Caco-2 (cell line): ENCODE results near the gene NRXN3. TPM values are rescaled to one million over a fixed set of nuclear protein-coding genes. Genes with fewer than 3 reads are reported as not detected.

ENCODE experiments used
- BruUV-seq: library from RNA; stranded (reverse); fragments of 400-500 nt; replicated peaks from 2 replicates; lab custom pipeline; 2021; lab: Mats Ljungman, UMichigan
- CTCF ChIA-PET: fragments of 300-600 bp; sonication (Branson Sonifier 250); formaldehyde crosslinking; loops from one replicate; lab custom pipeline; 2022; ENCODE audit warnings: antibody characterized with exemption; lab: Charles Lee
- POLR2A ChIA-PET: fragments of 300-600 bp; sonication (Branson Sonifier 250); formaldehyde crosslinking; loops from one replicate; lab custom pipeline; 2022; ENCODE audit warnings: antibody characterized with exemption; lab: Charles Lee
- DNase-seq, 2 experiments: peaks; one replicate each; pipeline versions ENCODE4 v3.0.0 to v3.0.0-alpha.2; 2020 to 2022
- H3K27me3 ChIP-seq: replicated peaks from 2 replicates; pipeline ENCODE4 v1.6.0; 2011; ENCODE audit warnings: low read length; ENCODE audit not compliant: control insufficient read depth, insufficient read depth
- H3K36me3 ChIP-seq: 2 replicates; pipeline ENCODE4 v1.5.1; 2011; ENCODE audit warnings: low read length; ENCODE audit not compliant: control insufficient read depth, insufficient read depth
- H3K4me1 ChIP-seq: fragments of 250-450 bp; sonication (Bioruptor Pico); 2 replicates; pipeline ENCODE4 v1.5.1; 2020; ENCODE audit warnings: mild to moderate bottlenecking
- H3K4me3 ChIP-seq: 2 replicates; pipeline ENCODE4 v1.5.1; 2011; ENCODE audit warnings: low read depth, mild to moderate bottlenecking, control low read depth, low read length
- H3K9me3 ChIP-seq: fragments of 250-450 bp; sonication (Bioruptor Pico); 2 replicates; pipeline ENCODE4 v1.5.1; 2020; ENCODE audit warnings: mild to moderate bottlenecking, moderate library complexity
- H3K27ac Mint-ChIP-seq: one replicate; pipeline ENCODE4 v1.8.0; 2022; ENCODE audit warnings: mixed read lengths; ENCODE audit not compliant: unreplicated experiment
- H3K27me3 Mint-ChIP-seq: one replicate; pipeline ENCODE4 v1.8.0; 2022; ENCODE audit warnings: mixed read lengths; ENCODE audit not compliant: insufficient read depth, unreplicated experiment
- H3K36me3 Mint-ChIP-seq: one replicate; pipeline ENCODE4 v1.8.0; 2022; ENCODE audit warnings: mild to moderate bottlenecking, mixed read lengths; ENCODE audit not compliant: insufficient read depth, unreplicated experiment
- H3K4me1 Mint-ChIP-seq: one replicate; pipeline ENCODE4 v1.8.0; 2022; ENCODE audit warnings: low read depth, mixed read lengths; ENCODE audit not compliant: unreplicated experiment
- H3K4me3 Mint-ChIP-seq: one replicate; pipeline ENCODE4 v1.8.0; 2022; ENCODE audit warnings: mild to moderate bottlenecking, moderate library complexity, mixed read lengths; ENCODE audit not compliant: unreplicated experiment
- H3K9me3 Mint-ChIP-seq: one replicate; pipeline ENCODE4 v1.8.0; 2022; ENCODE audit warnings: mixed read lengths; ENCODE audit not compliant: unreplicated experiment
- CTCF ChIP-seq, 2 experiments: fragments of 200-600 bp in 1 of 2; IDR thresholded peaks; 1 replicate in 1 of 2; 2 replicates in 1 of 2; pipeline versions ENCODE4 v1.5.1 to v1.8.0; 2011 to 2022; ENCODE audit warnings: antibody characterized with exemption in 1 of 2, control low read depth in 1 of 2, inconsistent platforms in 1 of 2, low read depth in 1 of 2, low read length in 1 of 2, mild to moderate bottlenecking in 1 of 2, moderate library complexity in 1 of 2; ENCODE audit not compliant: insufficient read depth in 1 of 2, severe bottlenecking in 1 of 2, unreplicated experiment in 1 of 2
- intact Hi-C: fragments of 100-400 bp; cut with micrococcal nuclease; formaldehyde crosslinking; loops from one replicate; pipeline ENCODE4 v1.10.0; 2022; ENCODE audit not compliant: unreplicated experiment
- total RNA-seq: library from RNA; stranded (reverse); gene quantifications from 2 replicates; pipeline ENCODE4 v1.2.3, GENCODE V29; 2022

NRXN3 gene
- total RNA-seq, 1 experiment from 2014 or later = 12.4 TPM

- H3K36me3 Mint-ChIP-seq = no peaks in the 10 kb centered on the region
- ChIA-PET POLR2A (no interaction called here), CTCF (no interaction called here)
- no peak for TF ChIP-seq CTCF (IDR thresholded peaks at IDR 0.05; ENCODE audit: insufficient read depth in 1 of 2, low read depth in 1 of 2, low read length in 1 of 2, severe bottlenecking in 1 of 2, unreplicated experiment in 1 of 2)
- H3K4me1 Mint-ChIP-seq = no peaks in the 10 kb centered on the region
- no peak overlapping the region for H3K27ac Mint-ChIP-seq
- no TSS peak for BruUV-seq
- H3K9me3 ChIP-seq = peaks cover 10% of the 10 kb centered on the region
- H3K4me3 Mint-ChIP-seq = no peak overlapping the region
- DNase-seq = no peak
- no peaks in the 10 kb centered on the region for H3K4me1 ChIP-seq
- no peak overlapping the region for H3K4me3 ChIP-seq
- H3K27me3 ChIP-seq = no peaks in the 10 kb centered on the region
- no peaks in the 10 kb centered on the region for H3K27me3 Mint-ChIP-seq
- H3K36me3 ChIP-seq = no peaks in the 10 kb centered on the region
- intact Hi-C loops = no loop called here
- H3K9me3 Mint-ChIP-seq = peaks cover 38% of the 10 kb centered on the region
These were observed 406.4 kb downstream of the NRXN3 start for GRCh38 chr14:78576437-78577166.

- H3K4me1 Mint-ChIP-seq = no peaks in the 10 kb centered on the region
- no peaks in the 10 kb centered on the region for H3K36me3 Mint-ChIP-seq
- no peaks in the 10 kb centered on the region for H3K4me1 ChIP-seq
- ChIA-PET CTCF (no interaction called here), POLR2A (no interaction called here)
- no peaks in the 10 kb centered on the region for H3K9me3 ChIP-seq
- H3K36me3 ChIP-seq = no peaks in the 10 kb centered on the region
- no peak for DNase-seq
- BruUV-seq = no TSS peak
- H3K4me3 ChIP-seq = no peak overlapping the region
- H3K27me3 ChIP-seq = no peaks in the 10 kb centered on the region
- no peaks in the 10 kb centered on the region for H3K27me3 Mint-ChIP-seq
- H3K4me3 Mint-ChIP-seq = no peak overlapping the region
- no peak for TF ChIP-seq CTCF (IDR thresholded peaks at IDR 0.05; ENCODE audit: insufficient read depth in 1 of 2, low read depth in 1 of 2, low read length in 1 of 2, severe bottlenecking in 1 of 2, unreplicated experiment in 1 of 2)
- intact Hi-C loops = no loop called here
- H3K9me3 Mint-ChIP-seq = no peaks in the 10 kb centered on the region
- no peak overlapping the region for H3K27ac Mint-ChIP-seq
These were observed 411.1 kb downstream of the NRXN3 start for GRCh38 chr14:78581229-78581628.

GRCh38 chr14:78586681-78587080 lies 416.5 kb downstream of the NRXN3 start:
- Histone ChIP-seq H3K36me3 (no peaks in the 10 kb centered on the region), H3K27me3 (no peaks in the 10 kb centered on the region), H3K9me3 (no peaks in the 10 kb centered on the region), H3K4me3 (no peak overlapping the region), H3K4me1 (no peaks in the 10 kb centered on the region)
- Mint-ChIP-seq H3K27me3 (peaks cover 8% of the 10 kb centered on the region), H3K4me1 (no peaks in the 10 kb centered on the region), H3K4me3 (no peak overlapping the region), H3K36me3 (no peaks in the 10 kb centered on the region), H3K27ac (no peak overlapping the region), H3K9me3 (no peaks in the 10 kb centered on the region)
- no peak for DNase-seq
- no peak for TF ChIP-seq CTCF (IDR thresholded peaks at IDR 0.05; ENCODE audit: insufficient read depth in 1 of 2, low read depth in 1 of 2, low read length in 1 of 2, severe bottlenecking in 1 of 2, unreplicated experiment in 1 of 2)
- intact Hi-C loops = no loop called here
- ChIA-PET CTCF (no interaction called here), POLR2A (no interaction called here)
- no TSS peak for BruUV-seq
